Breast epithelium (tissue), 3 donors: Measurements from ENCODE around the gene ABLIM2.

Experiments used
- CTCF ChIP-seq, 3 donors: fragments of 450-650 bp; IDR thresholded peaks; one replicate each; pipeline ENCODE4 v1.5.1; 2016 to 2017; ENCODE audit warnings: antibody characterized with exemption in 3 of 3, mild to moderate bottlenecking in 3 of 3, moderate library complexity in 3 of 3
- POLR2AphosphoS5 ChIP-seq, 3 donors: sonication (generic); formaldehyde crosslinking; IDR thresholded peaks; one replicate each; pipeline ENCODE4 v1.6.1; 2017; ENCODE audit warnings: antibody characterized with exemption in 3 of 3

- TF ChIP-seq CTCF (IDR thresholded peaks at IDR 0.05) (no peak), POLR2AphosphoS5 (IDR thresholded peaks at IDR 0.05) (no peak)
Measured at GRCh38 chr4:7974425-7974824, 184.2 kb downstream of the ABLIM2 start.
